H9 (cell line): ENCODE measurements around the gene ZNF76. TPM values are rescaled to one million over a fixed set of nuclear protein-coding genes. Genes with fewer than 3 reads are reported as not detected.

Experiments
- DNase-seq: peaks from one replicate; pipeline ENCODE4 v3.0.0-alpha.2; 2017
- H2AFZ ChIP-seq: one replicate; pipeline ENCODE4 v1.6.1; 2013; ENCODE audit warnings: mild to moderate bottlenecking, low read length, control low read depth, moderate library complexity
- H2AK5ac ChIP-seq: 2 replicates; pipeline ENCODE4 v1.6.1; 2013; ENCODE audit warnings: low read length, control low read depth, mixed read lengths; ENCODE audit not compliant: insufficient read length
- H2BK120ac ChIP-seq: one replicate; pipeline ENCODE4 v1.6.1; 2013; ENCODE audit warnings: low read depth, mild to moderate bottlenecking, low read length, control low read depth, inconsistent platforms; ENCODE audit not compliant: poor library complexity, severe bottlenecking
- H2BK12ac ChIP-seq: 2 replicates; pipeline ENCODE4 v1.6.1; 2013; ENCODE audit warnings: low read length, control low read depth, mixed read lengths, low read depth; ENCODE audit not compliant: insufficient read length
- H2BK15ac ChIP-seq: 2 replicates; pipeline ENCODE4 v1.6.1; 2013; ENCODE audit warnings: low read depth, low read length, control low read depth
- H2BK20ac ChIP-seq: one replicate; pipeline ENCODE4 v1.6.1; 2013; ENCODE audit warnings: low read depth, mild to moderate bottlenecking, low read length, control low read depth, inconsistent platforms; ENCODE audit not compliant: poor library complexity, severe bottlenecking
- H2BK5ac ChIP-seq: 2 replicates; pipeline ENCODE4 v1.6.1; 2013; ENCODE audit warnings: low read length, control low read depth, mixed read lengths; ENCODE audit not compliant: insufficient read length
- H3K14ac ChIP-seq: 2 replicates; pipeline ENCODE4 v1.6.1; 2013; ENCODE audit warnings: low read length, control low read depth; ENCODE audit not compliant: insufficient read depth
- H3K18ac ChIP-seq: 2 replicates; pipeline ENCODE4 v1.6.1; 2013; ENCODE audit warnings: low read depth, mild to moderate bottlenecking, mixed read lengths, low read length, control low read depth; ENCODE audit not compliant: insufficient read length
- H3K23ac ChIP-seq: 2 replicates; pipeline ENCODE4 v1.6.1; 2013; ENCODE audit warnings: low read length, control low read depth, mixed read lengths, low read depth; ENCODE audit not compliant: insufficient read length
- H3K23me2 ChIP-seq: 2 replicates; pipeline ENCODE4 v1.6.1; 2013; ENCODE audit warnings: low read depth, mild to moderate bottlenecking, mixed read lengths, low read length, control low read depth; ENCODE audit not compliant: insufficient read length, poor library complexity, severe bottlenecking
- H3K27ac ChIP-seq: 2 replicates; pipeline ENCODE4 v1.5.1; 2013; ENCODE audit warnings: low read length, control low read depth, mixed read lengths, low read depth; ENCODE audit not compliant: insufficient read length
- H3K27me3 ChIP-seq: 2 replicates; pipeline ENCODE4 v1.6.1; 2013; ENCODE audit warnings: low read length, control low read depth, inconsistent platforms; ENCODE audit not compliant: insufficient read depth
- H3K4ac ChIP-seq: 2 replicates; pipeline ENCODE4 v1.6.1; 2013; ENCODE audit warnings: low read depth, mild to moderate bottlenecking, control low read depth, inconsistent platforms, low read length, moderate library complexity
- H3K4me1 ChIP-seq: 2 replicates; pipeline ENCODE4 v1.6.1; 2013; ENCODE audit warnings: low read length, control low read depth, inconsistent platforms; ENCODE audit not compliant: insufficient read depth
- H3K4me2 ChIP-seq: 2 replicates; pipeline ENCODE4 v1.6.1; 2013; ENCODE audit warnings: low read length, control low read depth, mixed read lengths; ENCODE audit not compliant: insufficient read length, insufficient read depth
- H3K56ac ChIP-seq: 2 replicates; pipeline ENCODE4 v1.6.1; 2013; ENCODE audit warnings: low read depth, mild to moderate bottlenecking, mixed read lengths, low read length, control low read depth; ENCODE audit not compliant: insufficient read length
- H3K79me1 ChIP-seq: 2 replicates; pipeline ENCODE4 v1.6.1; 2013; ENCODE audit warnings: low read depth, mild to moderate bottlenecking, moderate library complexity, low read length, control low read depth, inconsistent platforms; ENCODE audit not compliant: insufficient read depth, poor library complexity, severe bottlenecking
- H3K79me2 ChIP-seq: 2 replicates; pipeline ENCODE4 v1.6.1; 2013; ENCODE audit warnings: low read length, control low read depth, inconsistent platforms; ENCODE audit not compliant: insufficient read depth
- H3K9ac ChIP-seq: 2 replicates; pipeline ENCODE4 v1.6.1; 2013; ENCODE audit warnings: low read length, control low read depth, mixed read lengths; ENCODE audit not compliant: insufficient read length; ENCODE audit errors: extremely low read depth
- H3K9me3 ChIP-seq: one replicate; pipeline ENCODE4 v1.6.1; 2013; ENCODE audit warnings: low read depth, low read length, inconsistent platforms; ENCODE audit not compliant: control insufficient read depth
- H3T11ph ChIP-seq: one replicate; pipeline ENCODE4 v1.6.1; 2013; ENCODE audit warnings: mild to moderate bottlenecking, low read length, control low read depth, inconsistent platforms
- H4K20me1 ChIP-seq: one replicate; pipeline ENCODE4 v1.6.1; 2013; ENCODE audit not compliant: control insufficient read depth, insufficient read length, insufficient read depth
- H4K5ac ChIP-seq: 2 replicates; pipeline ENCODE4 v1.6.1; 2013; ENCODE audit warnings: low read depth, mild to moderate bottlenecking, mixed read lengths, low read length, control low read depth; ENCODE audit not compliant: insufficient read length
- H4K8ac ChIP-seq: replicated peaks from 2 replicates; pipeline ENCODE4 v1.6.1; 2013; ENCODE audit warnings: low read length, control low read depth, mixed read lengths, low read depth; ENCODE audit not compliant: insufficient read length
- H4K91ac ChIP-seq: 2 replicates; pipeline ENCODE4 v1.6.1; 2013; ENCODE audit warnings: low read depth, mild to moderate bottlenecking, moderate library complexity, mixed read lengths, low read length, control low read depth; ENCODE audit not compliant: insufficient read length
- H3K27ac Mint-ChIP-seq, 3 experiments: 2 replicates in 2 of 3; 3 replicates in 1 of 3; pipeline ENCODE4 v1.8.0; 2020 to 2021; ENCODE audit warnings: mixed read lengths in 3 of 3, mild to moderate bottlenecking in 1 of 3, moderate library complexity in 1 of 3
- H3K27me3 Mint-ChIP-seq: 2 replicates; pipeline ENCODE4 v1.8.0; 2021; ENCODE audit warnings: low read depth, mild to moderate bottlenecking, moderate library complexity, mixed read lengths
- H3K36me3 Mint-ChIP-seq, 3 experiments: 2 replicates in 2 of 3; 3 replicates in 1 of 3; pipeline ENCODE4 v1.8.0; 2020 to 2021; ENCODE audit warnings: low read depth in 3 of 3, mixed read lengths in 3 of 3; ENCODE audit not compliant: insufficient read depth in 1 of 3
- H3K4me1 Mint-ChIP-seq, 2 experiments: 2 replicates each; pipeline ENCODE4 v1.8.0; 2020; ENCODE audit warnings: mixed read lengths in 2 of 2
- H3K4me3 Mint-ChIP-seq, 2 experiments: 2 replicates in 1 of 2; 3 replicates in 1 of 2; pipeline ENCODE4 v1.8.0; 2020 to 2021; ENCODE audit warnings: mild to moderate bottlenecking in 2 of 2, mixed read lengths in 2 of 2, moderate library complexity in 1 of 2
- H3K9me3 Mint-ChIP-seq, 2 experiments: 2 replicates in 1 of 2; 3 replicates in 1 of 2; pipeline ENCODE4 v1.8.0; 2020; ENCODE audit warnings: mild to moderate bottlenecking in 2 of 2, mixed read lengths in 2 of 2, moderate library complexity in 1 of 2
- total RNA-seq: library from RNA; stranded (reverse); gene quantifications from 2 replicates; pipeline ENCODE4 v1.2.1, GENCODE V29; 2021
- TF ChIP-seq, protein P1 (sequence below): fragments of 200-600 bp; sonication (generic); conservative IDR thresholded peaks from 3 replicates; pipeline ENCODE4 v1.8.0; 2021; ENCODE audit warnings: antibody characterized with exemption, mild to moderate bottlenecking

ZNF76 gene
- total RNA-seq, 1 experiment from 2014 or later = 21.1 TPM

DNA sequence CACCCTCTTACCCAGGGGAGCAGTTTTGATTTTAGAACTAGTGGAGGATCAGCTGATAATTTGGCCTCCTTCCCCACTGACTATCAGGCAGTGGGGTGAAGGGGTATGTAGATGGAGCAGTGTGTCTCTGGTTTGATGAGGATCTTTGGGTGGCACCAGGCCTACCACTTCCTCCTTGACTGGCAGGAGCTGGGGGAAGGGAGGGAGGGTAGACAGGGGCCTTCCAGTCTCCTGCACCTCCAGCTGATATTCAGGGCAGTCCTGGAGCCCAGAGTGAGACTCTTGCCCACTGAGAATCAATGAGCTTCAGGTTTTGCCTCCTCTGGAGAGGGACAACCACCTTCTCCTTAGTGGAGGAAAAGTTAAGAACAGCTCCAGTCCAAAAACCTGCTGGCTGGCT, 41.3 kb downstream of the ZNF76 start:
- no peak overlapping the region for H3K4me2 ChIP-seq
- no peak overlapping the region for H3K4ac ChIP-seq
- H3K23ac ChIP-seq = no peak overlapping the region
- H2BK12ac ChIP-seq = no peak overlapping the region
- H4K5ac ChIP-seq = no peak overlapping the region
- peaks cover 0 to 4% (median 1%) of the 10 kb centered on the region in 3 experiments; a peak in 3 of 7 replicates for H3K36me3 Mint-ChIP-seq
- peaks cover 20 to 21% of the 10 kb centered on the region in 2 experiments for H3K4me1 Mint-ChIP-seq
- no peaks in the 10 kb centered on the region for H3K23me2 ChIP-seq
- no peak overlapping the region for H3K9ac ChIP-seq
- DNase-seq = no peak
- no peak overlapping the region for H3T11ph ChIP-seq
- no peak overlapping the region for H3K27ac ChIP-seq
- H2AFZ ChIP-seq = no peak overlapping the region
- H3K56ac ChIP-seq = no peak overlapping the region
- no peak overlapping the region for H3K4me3 Mint-ChIP-seq
- H2BK15ac ChIP-seq = no peak overlapping the region
- H2AK5ac ChIP-seq = no peak overlapping the region
- no peak overlapping the region for H4K91ac ChIP-seq
- TF ChIP-seq, protein P1, sequence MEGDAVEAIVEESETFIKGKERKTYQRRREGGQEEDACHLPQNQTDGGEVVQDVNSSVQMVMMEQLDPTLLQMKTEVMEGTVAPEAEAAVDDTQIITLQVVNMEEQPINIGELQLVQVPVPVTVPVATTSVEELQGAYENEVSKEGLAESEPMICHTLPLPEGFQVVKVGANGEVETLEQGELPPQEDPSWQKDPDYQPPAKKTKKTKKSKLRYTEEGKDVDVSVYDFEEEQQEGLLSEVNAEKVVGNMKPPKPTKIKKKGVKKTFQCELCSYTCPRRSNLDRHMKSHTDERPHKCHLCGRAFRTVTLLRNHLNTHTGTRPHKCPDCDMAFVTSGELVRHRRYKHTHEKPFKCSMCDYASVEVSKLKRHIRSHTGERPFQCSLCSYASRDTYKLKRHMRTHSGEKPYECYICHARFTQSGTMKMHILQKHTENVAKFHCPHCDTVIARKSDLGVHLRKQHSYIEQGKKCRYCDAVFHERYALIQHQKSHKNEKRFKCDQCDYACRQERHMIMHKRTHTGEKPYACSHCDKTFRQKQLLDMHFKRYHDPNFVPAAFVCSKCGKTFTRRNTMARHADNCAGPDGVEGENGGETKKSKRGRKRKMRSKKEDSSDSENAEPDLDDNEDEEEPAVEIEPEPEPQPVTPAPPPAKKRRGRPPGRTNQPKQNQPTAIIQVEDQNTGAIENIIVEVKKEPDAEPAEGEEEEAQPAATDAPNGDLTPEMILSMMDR = no peak
- peaks cover 2% of the 10 kb centered on the region; the same call in 1 of the 2 replicates for H3K4me1 ChIP-seq
- no peaks in the 10 kb centered on the region for H3K9me3 Mint-ChIP-seq
- no peaks in the 10 kb centered on the region for H3K27me3 ChIP-seq
- H2BK5ac ChIP-seq = no peak overlapping the region
- no peak overlapping the region for H2BK20ac ChIP-seq
- no peak overlapping the region for H4K8ac ChIP-seq
- H3K27me3 Mint-ChIP-seq = no peaks in the 10 kb centered on the region; the same call in 1 of the 2 replicates
- H3K27ac Mint-ChIP-seq = no peak overlapping the region
- no peak overlapping the region for H3K18ac ChIP-seq
- no peak overlapping the region for H2BK120ac ChIP-seq
- no peaks in the 10 kb centered on the region for H3K79me1 ChIP-seq
- no peak overlapping the region for H3K14ac ChIP-seq
- H4K20me1 ChIP-seq = no peaks in the 10 kb centered on the region
- H3K9me3 ChIP-seq = no peaks in the 10 kb centered on the region
- no peaks in the 10 kb centered on the region for H3K79me2 ChIP-seq
